Ecto neural progenitor cell (in vitro differentiated cells): ENCODE results near the gene ACOT7.
"Not testable (repeated sequence)": the region's sequence is repeated elsewhere in the genome, so short reads cannot be mapped to it uniquely, and the experiment has no call there.

Experiments
- DNase-seq: peaks from one replicate; pipeline ENCODE4 v3.0.0-alpha.2; 2018; ENCODE audit warnings: low spot score

The ACOT7 gene

GRCh38 chr1:6233376-6233775 lies 160.2 kb downstream of the ACOT7 start:
- no peak for DNase-seq

GRCh38 chr1:6225651-6226050 lies 167.9 kb downstream of the ACOT7 start:
- DNase-seq, result no peak

GRCh38 chr1:6224718-6225117 lies 168.8 kb downstream of the ACOT7 start:
- DNase-seq, result no peak

GRCh38 chr1:6223617-6224016 lies 169.9 kb downstream of the ACOT7 start:
- no peak for DNase-seq

GRCh38 chr1:6222636-6223035 lies 170.9 kb downstream of the ACOT7 start:
- DNase-seq, result no peak

- DNase-seq, result no peak
Observed at GRCh38 chr1:6221210-6221784, 172.3 kb downstream of the ACOT7 start.

- no peak for DNase-seq
Observed at GRCh38 chr1:6220236-6220635, 173.3 kb downstream of the ACOT7 start.

- DNase-seq, result not testable (repeated sequence)
Observed at GRCh38 chr1:6219641-6220040, 173.9 kb downstream of the ACOT7 start.

- no peak for DNase-seq
Observed at GRCh38 chr1:6218375-6219164, 175.0 kb downstream of the ACOT7 start.
